GM12878 (cell line): Measurements from ENCODE around the gene TEX261. TPM values are rescaled to one million over a fixed set of nuclear protein-coding genes. Genes with fewer than 3 reads are reported as not detected.
"Not testable (repeated sequence)": the region's sequence is repeated elsewhere in the genome, so short reads cannot be mapped to it uniquely, and the experiment has no call there.

Experiments used
- ATAC-seq: fragments of 200-7000 bp; cut with Tn5 transposase; 3 replicates; pipeline ENCODE4 v1.9.1; 2020; ENCODE audit warnings: mild to moderate bottlenecking, moderate library complexity
- BruUV-seq: library from RNA; stranded (reverse); fragments of 400-500 nt; replicated peaks from 2 replicates; lab custom pipeline; 2021; lab: Mats Ljungman, UMichigan
- CTCF ChIA-PET: fragments of 300-600 bp; sonication (Branson Sonifier 250); formaldehyde crosslinking; extraction: SDS; loops from one replicate; lab custom pipeline; 2021; ENCODE audit warnings: inconsistent platforms; lab: Yijun Ruan, JAX
- POLR2A ChIA-PET: fragments of 350-600 bp; formaldehyde crosslinking; extraction: SDS; loops from one replicate; lab custom pipeline; 2021; ENCODE audit warnings: inconsistent platforms; lab: Charles Lee
- RAD21 ChIA-PET: fragments of 300-600 bp; sonication (Branson Sonifier 250); formaldehyde crosslinking; loops from one replicate; lab custom pipeline; 2023; ENCODE audit warnings: antibody characterized with exemption; ENCODE audit not compliant: unreplicated experiment; lab: Charles Lee
- SMC1A ChIA-PET: fragments of 300-600 bp; sonication (Branson Sonifier 250); formaldehyde crosslinking; loops from one replicate; lab custom pipeline; 2023; ENCODE audit not compliant: unreplicated experiment, uncharacterized antibody; lab: Charles Lee
- DNase-seq: peaks from one replicate; pipeline ENCODE4 v3.0.0-alpha.2; 2011; ENCODE audit warnings: low read depth, low spot score
- FAIRE-seq: peaks from 3 replicates; lab custom pipeline; 2011; peaks lifted over from hg19 to GRCh38; lab: Jason Lieb, UNC
- H2AFZ ChIP-seq: 2 replicates; pipeline ENCODE4 v1.6.0; 2011; ENCODE audit warnings: low read depth, low read length, control low read depth; ENCODE audit not compliant: control insufficient read depth
- H3K27ac ChIP-seq: 2 replicates; pipeline ENCODE4 v1.5.1; 2011; ENCODE audit warnings: control low read depth; ENCODE audit not compliant: control insufficient read depth, insufficient read depth
- H3K27me3 ChIP-seq, 2 experiments: replicated peaks in 1 of 2; 2 replicates each; pipeline versions ENCODE4 v1.6.0 to v1.6.1; 2011; ENCODE audit warnings: low read length in 1 of 2; ENCODE audit not compliant: control insufficient read depth in 2 of 2, insufficient read depth in 2 of 2
- H3K36me3 ChIP-seq, 2 experiments: 2 replicates each; pipeline ENCODE4 v1.5.1; 2011; ENCODE audit warnings: low read length in 1 of 2; ENCODE audit not compliant: control insufficient read depth in 2 of 2, insufficient read depth in 2 of 2
- H3K4me1 ChIP-seq: 2 replicates; pipeline ENCODE4 v1.6.1; 2011; ENCODE audit warnings: mild to moderate bottlenecking, low read length, moderate library complexity, mixed read lengths; ENCODE audit not compliant: control insufficient read depth, insufficient read depth
- H3K4me2 ChIP-seq: 2 replicates; pipeline ENCODE4 v1.6.0; 2011; ENCODE audit warnings: control low read depth; ENCODE audit not compliant: control insufficient read depth, insufficient read depth
- H3K4me3 ChIP-seq: fragments of 200-600 bp; sonication (generic); 2 replicates; pipeline ENCODE4 v1.5.1; 2016
- H3K79me2 ChIP-seq: 2 replicates; pipeline ENCODE4 v1.6.0; 2011; ENCODE audit warnings: low read length; ENCODE audit not compliant: control insufficient read depth, insufficient read depth
- H3K9ac ChIP-seq: 2 replicates; pipeline ENCODE4 v1.8.0; 2011; ENCODE audit warnings: low read length, control low read depth, mixed read lengths; ENCODE audit not compliant: control insufficient read depth, insufficient read depth
- H3K9me3 ChIP-seq: replicated peaks from 3 replicates; pipeline ENCODE4 v1.5.1; 2011; ENCODE audit warnings: mild to moderate bottlenecking, low read length; ENCODE audit not compliant: control insufficient read depth, insufficient read depth
- H4K20me1 ChIP-seq: 2 replicates; pipeline ENCODE4 v1.6.0; 2011; ENCODE audit not compliant: control insufficient read depth, insufficient read depth
- JUNB ChIP-seq: IDR thresholded peaks from 2 replicates; pipeline ENCODE4 v1.6.1; 2016; ENCODE audit warnings: antibody characterized with exemption, mild to moderate bottlenecking
- NFXL1 ChIP-seq: fragments of 450-650 bp; IDR thresholded peaks from 2 replicates; pipeline ENCODE4 v1.6.1; 2017; ENCODE audit warnings: antibody characterized with exemption, mild to moderate bottlenecking, borderline replicate concordance
- POU2F2 ChIP-seq: IDR thresholded peaks from 3 replicates; pipeline ENCODE4 v1.6.1; 2011; ENCODE audit warnings: low read depth, mild to moderate bottlenecking, low read length, borderline replicate concordance
- RAD21 ChIP-seq: IDR thresholded peaks from 2 replicates; pipeline ENCODE4 v1.6.1; 2011; ENCODE audit warnings: mild to moderate bottlenecking, low read depth, low read length, moderate library complexity; ENCODE audit not compliant: insufficient read depth
- RELA ChIP-seq: fragments of 450-650 bp; IDR thresholded peaks from 2 replicates; pipeline ENCODE4 v1.8.0; 2014; ENCODE audit warnings: borderline replicate concordance; ENCODE audit not compliant: partially characterized antibody
- RUNX3 ChIP-seq: IDR thresholded peaks from 2 replicates; pipeline ENCODE4 v1.6.1; 2012; ENCODE audit warnings: low read length, inconsistent platforms
- SMC3 ChIP-seq: IDR thresholded peaks from 2 replicates; pipeline ENCODE4 v1.6.1; 2011; ENCODE audit warnings: low read length, improper control_type of control experiment, borderline replicate concordance
- YY1 ChIP-seq: IDR thresholded peaks from 2 replicates; pipeline ENCODE4 v1.6.1; 2011; ENCODE audit warnings: low read depth, mild to moderate bottlenecking, low read length
- WGBS: methylation state at CpG from one replicate; pipeline ENCODE4 v1.1.6; 2016; ENCODE audit warnings: low lambda C conversion rate; ENCODE audit not compliant: insufficient replicate concordance, insufficient coverage; ENCODE audit errors: missing lambda C conversion rate; 5-methylcytosine and 5-hydroxymethylcytosine counted together
- in situ Hi-C: fragments of 300-500 bp; cut with MboI; formaldehyde crosslinking; loops from 9 replicates; pipeline ENCODE4 v1.14.3; 2018; ENCODE audit warnings: mixed read lengths
- intact Hi-C: fragments of 100-400 bp; cut with micrococcal nuclease; formaldehyde crosslinking; loops from one replicate; pipeline ENCODE4 v1.14.2; 2022; ENCODE audit not compliant: unreplicated experiment
- polyA plus RNA-seq, 11 experiments: library from polyadenylated mRNA; depleted of rRNA in 4 of 11; unstranded in 6 of 11; stranded (reverse) in 5 of 11; fragments of >200 nt; fragmentation: Nextera tagmentation in 4 of 11; fragmentation: Illumina TruSeq in 1 of 11; extraction: Ambion mirVana in 4 of 11; extraction: Trizol in 1 of 11; gene quantifications; 1 replicate in 1 of 11; 2 replicates in 10 of 11; pipeline versions ENCODE4 v1.2.1 to v1.2.3, GENCODE V29; 2011 to 2016; ENCODE audit warnings: inconsistent platforms in 2 of 11, missing spikeins in 2 of 11, low read depth in 1 of 11
- total RNA-seq, 4 experiments: library from RNA; depleted of rRNA in 3 of 4; stranded (reverse); fragments of >200 nt in 3 of 4; fragmentation: Illumina TruSeq in 1 of 4; extraction: Trizol in 1 of 4; gene quantifications; 2 replicates each; pipeline versions ENCODE4 v1.2.1 to v1.2.3, GENCODE V29; 2013 to 2021
- TF ChIP-seq, protein P1 (sequence below), 3 experiments: IDR thresholded peaks in 2 of 3; conservative IDR thresholded peaks in 1 of 3; 2 replicates each; pipeline ENCODE4 v1.5.1; 2011; ENCODE audit warnings: low read depth in 3 of 3, low read length in 3 of 3, mild to moderate bottlenecking in 3 of 3, control low read depth in 2 of 3, moderate library complexity in 2 of 3, inconsistent platforms in 1 of 3, mixed read lengths in 1 of 3; ENCODE audit not compliant: control insufficient read depth in 2 of 3, insufficient read depth in 1 of 3; ENCODE audit errors: extremely low read depth in 1 of 3
- TF ChIP-seq, protein P2 (sequence below): IDR thresholded peaks from 2 replicates; pipeline ENCODE4 v1.6.1; 2011; ENCODE audit warnings: borderline replicate concordance, low read depth, mild to moderate bottlenecking, moderate library complexity, low read length; ENCODE audit not compliant: insufficient read depth, poor library complexity, severe bottlenecking

Gene TEX261
- total and polyA plus RNA-seq, 10 of the 15 experiments (the other 5 are each of a cell fraction or from before 2014, with no cell fraction given) = 5.5 to 75.6 (median 40.3) TPM

- not testable (repeated sequence) for BruUV-seq
Measured at GRCh38 chr2:71023553-71024243, 29.0 kb upstream of the TEX261 start.

GRCh38 chr2:71021394-71021793, 26.7 kb upstream of the TEX261 start:
- H3K79me2 ChIP-seq, BruUV-seq, H3K27me3 ChIP-seq, H3K4me2 ChIP-seq, ATAC-seq, H3K27ac ChIP-seq, DNase-seq, in situ Hi-C loops, H3K4me1 ChIP-seq, H3K36me3 ChIP-seq, H4K20me1 ChIP-seq, FAIRE-seq, H2AFZ ChIP-seq, H3K9me3 ChIP-seq, H3K9ac ChIP-seq, POLR2A ChIA-PET, H3K4me3 ChIP-seq: not testable (repeated sequence)
- RAD21 ChIA-PET = interaction anchor here (0.6 kb wide), 1 partner anchor 57 kb away, joined by 3 read pairs; no protein-coding TSS in a partner anchor
- SMC1A ChIA-PET = interaction anchor here (1.1 kb wide), 1 partner anchor 133 kb away, joined by 3 read pairs; no protein-coding TSS in a partner anchor
- intact Hi-C loops = loop anchor here (5.0 to 10.0 kb wide), 2 partner anchors 253 to 491 kb away; no protein-coding TSS in a partner anchor
- WGBS = 55% methylated on average over 14 of the region's 14 CpGs
- CTCF ChIA-PET = interaction anchor here (1.0 to 1.7 kb wide), 3 partner anchors 20 to 278 kb away, joined by 3 to 5 read pairs (median 3); no protein-coding TSS in a partner anchor

More at GRCh38 chr2:71023553-71024243, 29.0 kb upstream of the TEX261 start:
- TF ChIP-seq JUNB (0 out of 2 replicates have a peak, but pooled peaks have one; percentile 21), RUNX3 (0 out of 2 replicates have a peak, but pooled peaks have one; percentile 17), RELA (peak; percentile 40), YY1 (0 out of 2 replicates have a peak, but pooled peaks have one; percentile 22), RAD21 (peak; percentile 62), NFXL1 (peak; percentile 66; the same call in 1 of the 2 replicates), SMC3 (peak; percentile 35; the same call in 1 of the 2 replicates), POU2F2 (peak; percentile 46; the same call in 1 of the 3 replicates)
- TF ChIP-seq, protein P1, sequence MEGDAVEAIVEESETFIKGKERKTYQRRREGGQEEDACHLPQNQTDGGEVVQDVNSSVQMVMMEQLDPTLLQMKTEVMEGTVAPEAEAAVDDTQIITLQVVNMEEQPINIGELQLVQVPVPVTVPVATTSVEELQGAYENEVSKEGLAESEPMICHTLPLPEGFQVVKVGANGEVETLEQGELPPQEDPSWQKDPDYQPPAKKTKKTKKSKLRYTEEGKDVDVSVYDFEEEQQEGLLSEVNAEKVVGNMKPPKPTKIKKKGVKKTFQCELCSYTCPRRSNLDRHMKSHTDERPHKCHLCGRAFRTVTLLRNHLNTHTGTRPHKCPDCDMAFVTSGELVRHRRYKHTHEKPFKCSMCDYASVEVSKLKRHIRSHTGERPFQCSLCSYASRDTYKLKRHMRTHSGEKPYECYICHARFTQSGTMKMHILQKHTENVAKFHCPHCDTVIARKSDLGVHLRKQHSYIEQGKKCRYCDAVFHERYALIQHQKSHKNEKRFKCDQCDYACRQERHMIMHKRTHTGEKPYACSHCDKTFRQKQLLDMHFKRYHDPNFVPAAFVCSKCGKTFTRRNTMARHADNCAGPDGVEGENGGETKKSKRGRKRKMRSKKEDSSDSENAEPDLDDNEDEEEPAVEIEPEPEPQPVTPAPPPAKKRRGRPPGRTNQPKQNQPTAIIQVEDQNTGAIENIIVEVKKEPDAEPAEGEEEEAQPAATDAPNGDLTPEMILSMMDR (IDR thresholded peaks at IDR 0.05 in 2 of 3, conservative IDR thresholded peaks at IDR 0.05 in 1 of 3; ENCODE audit: control insufficient read depth in 2 of 3, extremely low read depth in 1 of 3, insufficient read depth in 1 of 3, low read depth in 3 of 3, low read length in 3 of 3) = peak; percentile 46 to 52 (median 48); a peak in 5 of 6 replicates
- TF ChIP-seq, protein P2, sequence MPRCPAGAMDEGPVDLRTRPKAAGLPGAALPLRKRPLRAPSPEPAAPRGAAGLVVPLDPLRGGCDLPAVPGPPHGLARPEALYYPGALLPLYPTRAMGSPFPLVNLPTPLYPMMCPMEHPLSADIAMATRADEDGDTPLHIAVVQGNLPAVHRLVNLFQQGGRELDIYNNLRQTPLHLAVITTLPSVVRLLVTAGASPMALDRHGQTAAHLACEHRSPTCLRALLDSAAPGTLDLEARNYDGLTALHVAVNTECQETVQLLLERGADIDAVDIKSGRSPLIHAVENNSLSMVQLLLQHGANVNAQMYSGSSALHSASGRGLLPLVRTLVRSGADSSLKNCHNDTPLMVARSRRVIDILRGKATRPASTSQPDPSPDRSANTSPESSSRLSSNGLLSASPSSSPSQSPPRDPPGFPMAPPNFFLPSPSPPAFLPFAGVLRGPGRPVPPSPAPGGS = peak; percentile 30
- H3K36me3 ChIP-seq, H3K9me3 ChIP-seq, H3K79me2 ChIP-seq, H3K4me3 ChIP-seq, DNase-seq, POLR2A ChIA-PET, ATAC-seq, H3K9ac ChIP-seq, H3K27me3 ChIP-seq, H3K27ac ChIP-seq, in situ Hi-C loops, H4K20me1 ChIP-seq, FAIRE-seq, H3K4me2 ChIP-seq, H3K4me1 ChIP-seq: not testable (repeated sequence)
- ChIA-PET SMC1A (interaction anchor here (1.2 kb wide), 2 partner anchors 46 to 131 kb away, joined by 5 to 8 read pairs; no protein-coding TSS in a partner anchor), CTCF (interaction anchor here (1.0 to 2.6 kb wide), 7 partner anchors 46 to 487 kb away, joined by 3 to 27 read pairs (median 6); partner anchors contain the start of genes MPHOSPH10 and NAGK), RAD21 (interaction anchor here (1.1 to 2.6 kb wide), 3 partner anchors 47 to 132 kb away, joined by 4 to 15 read pairs (median 12); no protein-coding TSS in a partner anchor)
- intact Hi-C loops = loop anchor here (2.0 to 10.0 kb wide), 3 partner anchors 131 to 489 kb away; no protein-coding TSS in a partner anchor
- H2AFZ ChIP-seq = peak overlapping the region; percentile 58
- 23% methylated on average over 15 of the region's 15 CpGs for WGBS
